GM13976 (cell line): ENCODE data around the gene APBA2.

Experiments used
- DNase-seq: peaks from one replicate; pipeline ENCODE4 v3.0.0; 2012; ENCODE audit warnings: low spot score
- CTCF ChIP-seq: IDR thresholded peaks from 2 replicates; pipeline ENCODE4 v1.5.1; 2012; ENCODE audit warnings: borderline replicate concordance, mild to moderate bottlenecking; ENCODE audit not compliant: insufficient read depth; ENCODE audit errors: extremely low read depth, missing control alignments, control extremely low read depth
- in situ Hi-C: fragments of 300-500 bp; cut with MboI; formaldehyde crosslinking; loops from one replicate; pipeline ENCODE4 v1.12.0; 2022; ENCODE audit warnings: low sequenced_read_pairs, mixed read lengths, inconsistent platforms; ENCODE audit not compliant: unreplicated experiment

Gene APBA2

GRCh38 chr15:28884151-28884940 lies 1.4 kb upstream of the APBA2 start:
- TF ChIP-seq CTCF = no peak
- in situ Hi-C loops = no loop called here
- DNase-seq = no peak

GRCh38 chr15:28885128-28885629 lies 595 bp upstream of the APBA2 start:
- DNase-seq = no peak
- no peak for TF ChIP-seq CTCF
- in situ Hi-C loops = no loop called here

- DNase-seq = no peak
- in situ Hi-C loops = no loop called here
- no peak for TF ChIP-seq CTCF
Observed at GRCh38 chr15:28886431-28887338, 911 bp downstream of the APBA2 start.

GRCh38 chr15:28887339-28888174 lies 1.8 kb downstream of the APBA2 start:
- no peak for DNase-seq
- in situ Hi-C loops = no loop called here
- no peak for TF ChIP-seq CTCF

- TF ChIP-seq CTCF = no peak
- DNase-seq = no peak
- in situ Hi-C loops = no loop called here
Observed at GRCh38 chr15:28888302-28888894, 2.6 kb downstream of the APBA2 start.
